Kidney capillary endothelial cell (primary cell): ENCODE results near the gene RNF169.
"Not testable (repeated sequence)": the region's sequence is repeated elsewhere in the genome, so short reads cannot be mapped to it uniquely, and the experiment has no call there.

Experiments used
- DNase-seq: peaks from one replicate; pipeline ENCODE4 v3.0.0-alpha.2; 2018; ENCODE audit warnings: low spot score

The RNF169 gene

GRCh38 chr11:74824285-74824982 is 75.8 kb downstream of the RNF169 start:
- DNase-seq: no peak

- DNase-seq: not testable (repeated sequence)
Measured at GRCh38 chr11:74825596-74825995, 76.9 kb downstream of the RNF169 start.

- no peak for DNase-seq
Measured at GRCh38 chr11:74826901-74827300, 78.3 kb downstream of the RNF169 start.

GRCh38 chr11:74837191-74837590 is 88.5 kb downstream of the RNF169 start:
- no peak for DNase-seq

- no peak for DNase-seq
Measured at GRCh38 chr11:74838188-74838587, 89.5 kb downstream of the RNF169 start.

GRCh38 chr11:74839446-74839845 is 90.8 kb downstream of the RNF169 start:
- DNase-seq: no peak

- DNase-seq: no peak
Measured at GRCh38 chr11:74839971-74840370, 91.3 kb downstream of the RNF169 start.

GRCh38 chr11:74840486-74840885 is 91.8 kb downstream of the RNF169 start:
- no peak for DNase-seq

- no peak for DNase-seq
Measured at GRCh38 chr11:74842967-74843366, 94.3 kb downstream of the RNF169 start.

- no peak for DNase-seq
Measured at GRCh38 chr11:74844072-74844471, 95.4 kb downstream of the RNF169 start.

- no peak for DNase-seq
Measured at GRCh38 chr11:74844865-74845264, 96.2 kb downstream of the RNF169 start.

- DNase-seq: no peak
Measured at GRCh38 chr11:74845978-74846517, 97.4 kb downstream of the RNF169 start.

- DNase-seq: peak; percentile 20
Measured at GRCh38 chr11:74846770-74847169, 98.1 kb downstream of the RNF169 start.

GRCh38 chr11:74847395-74847794 is 98.7 kb downstream of the RNF169 start:
- no peak for DNase-seq

GRCh38 chr11:74847895-74848294 is 99.2 kb downstream of the RNF169 start:
- no peak for DNase-seq

GRCh38 chr11:74849525-74850391 is 101.1 kb downstream of the RNF169 start:
- DNase-seq: peak; percentile 11

- DNase-seq: no peak
Measured at GRCh38 chr11:74853223-74853622, 104.6 kb downstream of the RNF169 start.

- no peak for DNase-seq
Measured at GRCh38 chr11:74860743-74861142, 112.1 kb downstream of the RNF169 start.

GRCh38 chr11:74863410-74863809 is 114.8 kb downstream of the RNF169 start:
- no peak for DNase-seq

- no peak for DNase-seq
Measured at GRCh38 chr11:74866557-74866956, 117.9 kb downstream of the RNF169 start.

GRCh38 chr11:74870485-74870884 is 121.8 kb downstream of the RNF169 start:
- peak; percentile 23 for DNase-seq

GRCh38 chr11:74871037-74871436 is 122.4 kb downstream of the RNF169 start:
- DNase-seq: no peak

- DNase-seq: peak; percentile 26
Measured at GRCh38 chr11:74877132-74877531, 128.5 kb downstream of the RNF169 start.
